ENCODE measurements around the gene CYB5B. TPM values are rescaled to one million over a fixed set of nuclear protein-coding genes. Genes with fewer than 3 reads are reported as not detected.

CYB5B gene
- polyA plus RNA-seq, 1 donor (not counting 4 experiments of a cell fraction or from before 2014, with no cell fraction given), result 287 TPM

GRCh38 chr16:69434066-69434465 lies 9.6 kb downstream of the CYB5B start:
- H3K4me3 ChIP-seq (ENCODE audit: control insufficient read depth in 2 of 3, extremely low read depth in 1 of 3, insufficient read depth in 2 of 3, low read depth in 1 of 3, low read length in 3 of 3), result no peak overlapping the region
- dilution Hi-C loops (cut with MboI; ENCODE audit: extremely low pct_ligation_motif_present, low sequenced_read_pairs), result no loop called here

GRCh38 chr16:69435977-69436820 lies 11.8 kb downstream of the CYB5B start:
- Histone ChIP-seq H3K9me3 (ENCODE audit: control insufficient read depth, low read depth, low read length) (no peaks in the 10 kb centered on the region), H3K36me3 (ENCODE audit: control insufficient read depth in 2 of 2, extremely low read depth in 1 of 2, insufficient read depth in 2 of 2, low read length in 2 of 2) (peaks cover 7 to 11% of the 10 kb centered on the region in 2 experiments), H3K9me1 (ENCODE audit: control insufficient read depth, extremely low read depth, insufficient read depth, low read length) (no peaks in the 10 kb centered on the region), H2AFZ (ENCODE audit: control insufficient read depth, low read length) (no peak overlapping the region), H3K4me3 (ENCODE audit: control insufficient read depth in 2 of 3, extremely low read depth in 1 of 3, insufficient read depth in 2 of 3, low read depth in 1 of 3, low read length in 3 of 3) (no peak overlapping the region), H4K20me1 (ENCODE audit: control insufficient read depth, extremely low read depth, insufficient read depth, low read length) (no peaks in the 10 kb centered on the region), H3K79me2 (ENCODE audit: control insufficient read depth, insufficient read depth, low read length) (peaks cover 84% of the 10 kb centered on the region), H3K27ac (ENCODE audit: control insufficient read depth, insufficient read depth, low read length) (peak overlapping the region; percentile 45), H3K9ac (ENCODE audit: control insufficient read depth, extremely low read depth, insufficient read depth, low read length) (no peak overlapping the region), H3K4me1 (ENCODE audit: control insufficient read depth, extremely low read depth, insufficient read depth, low read length) (peaks cover 20% of the 10 kb centered on the region), H3K4me2 (ENCODE audit: control insufficient read depth, extremely low read depth, insufficient read depth, low read depth, low read length) (no peak overlapping the region), H3K27me3 (ENCODE audit: control insufficient read depth, extremely low read depth, insufficient read depth, low read length) (no peaks in the 10 kb centered on the region)
- DNase-seq (ENCODE audit: low read depth, low spot score), result no peak
- dilution Hi-C loops (cut with MboI; ENCODE audit: extremely low pct_ligation_motif_present, low sequenced_read_pairs), result no loop called here
- FAIRE-seq, result no peak
- TF ChIP-seq EZH2 (IDR thresholded peaks at IDR 0.05; ENCODE audit: low read length), result no peak
- no peak for TF ChIP-seq CTCF (optimal IDR thresholded peaks at IDR 0.05 in 1 of 3, IDR thresholded peaks at IDR 0.05 in 1 of 3, conservative IDR thresholded peaks at IDR 0.05 in 1 of 3; ENCODE audit: extremely low read depth in 1 of 3, insufficient read depth in 2 of 3, low read length in 3 of 3)

More at GRCh38 chr16:69434066-69434465, 9.6 kb downstream of the CYB5B start:
- Histone ChIP-seq H3K36me3 (ENCODE audit: control insufficient read depth in 2 of 2, extremely low read depth in 1 of 2, insufficient read depth in 2 of 2, low read length in 2 of 2) (peaks cover 8 to 12% of the 10 kb centered on the region in 2 experiments), H3K9me3 (ENCODE audit: control insufficient read depth, low read depth, low read length) (no peaks in the 10 kb centered on the region), H3K4me2 (ENCODE audit: control insufficient read depth, extremely low read depth, insufficient read depth, low read depth, low read length) (no peak overlapping the region), H4K20me1 (ENCODE audit: control insufficient read depth, extremely low read depth, insufficient read depth, low read length) (no peaks in the 10 kb centered on the region), H3K9ac (ENCODE audit: control insufficient read depth, extremely low read depth, insufficient read depth, low read length) (no peak overlapping the region), H3K27ac (ENCODE audit: control insufficient read depth, insufficient read depth, low read length) (peak overlapping the region; percentile 17), H3K27me3 (ENCODE audit: control insufficient read depth, extremely low read depth, insufficient read depth, low read length) (no peaks in the 10 kb centered on the region), H3K9me1 (ENCODE audit: control insufficient read depth, extremely low read depth, insufficient read depth, low read length) (no peaks in the 10 kb centered on the region), H3K4me1 (ENCODE audit: control insufficient read depth, extremely low read depth, insufficient read depth, low read length) (peaks cover 20% of the 10 kb centered on the region), H3K79me2 (ENCODE audit: control insufficient read depth, insufficient read depth, low read length) (peaks cover 79% of the 10 kb centered on the region), H2AFZ (ENCODE audit: control insufficient read depth, low read length) (no peak overlapping the region)
- TF ChIP-seq EZH2 (IDR thresholded peaks at IDR 0.05; ENCODE audit: low read length) (no peak), CTCF (optimal IDR thresholded peaks at IDR 0.05 in 1 of 3, IDR thresholded peaks at IDR 0.05 in 1 of 3, conservative IDR thresholded peaks at IDR 0.05 in 1 of 3; ENCODE audit: extremely low read depth in 1 of 3, insufficient read depth in 2 of 3, low read length in 3 of 3) (no peak)
- DNase-seq (ENCODE audit: low read depth, low spot score) (no peak), FAIRE-seq (no peak)
